ENCODE measurements around the gene ZNF556.
"Not testable (repeated sequence)": the region's sequence is repeated elsewhere in the genome, so short reads cannot be mapped to it uniquely, and the experiment has no call there.

Gene ZNF556

GRCh38 chr19:2853015-2853606, 14.0 kb upstream of the ZNF556 start:
- no peak for DNase-seq (ENCODE audit: low spot score)

DNA sequence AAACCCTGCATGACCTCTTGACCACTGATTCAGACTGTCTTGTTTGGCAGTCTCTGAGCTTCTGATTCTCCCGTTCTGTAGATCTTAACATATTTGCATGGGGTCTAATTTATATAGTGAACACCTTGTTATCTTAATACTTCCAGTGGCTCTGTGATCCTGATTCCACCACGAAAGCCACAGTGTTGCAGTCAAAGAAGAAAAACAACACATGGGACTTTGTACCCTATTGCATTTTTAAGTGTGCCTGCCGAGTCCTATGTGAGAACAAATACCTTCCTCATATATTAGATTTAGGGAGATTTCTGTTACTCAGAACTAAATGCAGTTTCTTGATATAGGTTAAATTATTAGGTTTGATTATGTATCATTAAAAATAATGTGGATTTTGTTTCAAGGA, 12.3 kb upstream of the ZNF556 start:
- DNase-seq (ENCODE audit: low spot score): no peak

DNA sequence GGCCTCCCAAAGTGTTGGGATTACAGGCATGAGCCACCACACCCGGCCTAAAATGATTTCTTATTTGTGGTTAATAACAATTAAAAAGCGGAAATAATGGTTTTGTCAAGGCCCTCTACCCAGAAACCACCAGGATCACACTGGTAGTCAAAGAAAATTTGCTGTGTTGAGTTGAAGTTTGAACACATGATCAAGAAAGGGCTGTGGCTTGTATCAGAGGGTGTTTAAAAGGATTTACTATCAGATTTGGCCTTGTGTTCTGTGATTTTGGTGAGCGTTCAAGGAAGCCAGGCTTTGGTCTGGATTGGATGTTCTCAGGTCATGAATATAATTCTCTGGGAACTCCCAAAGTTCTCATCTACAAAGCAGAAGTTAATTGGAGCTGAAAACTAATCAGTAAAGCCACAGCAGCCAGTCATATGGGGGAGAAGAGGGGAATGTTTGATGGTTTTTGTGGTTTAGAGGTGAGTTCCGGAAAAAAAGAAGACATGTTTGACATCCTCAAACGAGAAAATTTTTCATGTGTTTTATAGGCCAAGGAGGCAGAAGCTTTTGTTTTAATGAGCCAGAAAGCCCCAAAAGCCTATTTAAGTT, 10.6 kb upstream of the ZNF556 start:
- no peak for DNase-seq (ENCODE audit: low spot score)

GRCh38 chr19:2858864-2859263, 8.3 kb upstream of the ZNF556 start:
- DNase-seq (ENCODE audit: low spot score): no peak

- no peak for DNase-seq (ENCODE audit: low spot score)
Measured at GRCh38 chr19:2863816-2864215, 3.3 kb upstream of the ZNF556 start.

DNA sequence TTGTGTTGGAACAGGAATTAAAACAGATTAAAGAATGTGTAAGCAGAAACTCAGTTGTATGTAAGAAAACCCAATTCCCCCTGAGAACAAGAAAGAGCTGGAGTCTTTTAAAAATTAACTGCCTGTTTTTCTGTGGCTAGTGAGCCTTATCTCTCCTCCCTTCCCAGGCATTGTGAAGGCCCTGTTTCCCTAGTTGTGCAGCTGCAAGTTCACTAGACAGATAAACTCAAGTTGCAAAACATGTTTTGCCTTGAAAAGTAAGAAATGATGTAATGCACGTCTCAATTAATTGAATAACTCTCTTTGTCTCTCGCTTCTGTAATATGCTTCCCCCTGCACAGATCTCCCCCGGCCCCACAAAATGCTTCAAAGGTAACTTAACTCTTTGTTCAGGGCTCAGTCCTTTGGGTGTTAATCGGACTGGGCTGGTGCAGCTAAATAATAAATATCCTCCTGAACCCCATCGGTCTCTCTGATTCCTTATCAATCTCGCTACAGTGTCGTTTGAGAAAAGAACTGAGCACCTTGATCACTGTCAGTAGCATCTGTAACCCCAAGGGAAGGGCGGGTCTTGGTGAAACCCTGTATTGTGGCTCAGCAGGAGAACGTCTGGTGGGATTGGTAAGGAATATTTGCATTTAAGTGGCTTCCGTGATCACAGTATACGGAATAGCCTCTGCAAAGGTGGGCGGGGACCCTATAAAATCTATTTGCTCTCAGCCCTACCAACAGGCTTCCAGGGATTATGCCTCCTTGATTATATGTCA, 1.6 kb upstream of the ZNF556 start:
- no peak for DNase-seq (ENCODE audit: low spot score)

DNA sequence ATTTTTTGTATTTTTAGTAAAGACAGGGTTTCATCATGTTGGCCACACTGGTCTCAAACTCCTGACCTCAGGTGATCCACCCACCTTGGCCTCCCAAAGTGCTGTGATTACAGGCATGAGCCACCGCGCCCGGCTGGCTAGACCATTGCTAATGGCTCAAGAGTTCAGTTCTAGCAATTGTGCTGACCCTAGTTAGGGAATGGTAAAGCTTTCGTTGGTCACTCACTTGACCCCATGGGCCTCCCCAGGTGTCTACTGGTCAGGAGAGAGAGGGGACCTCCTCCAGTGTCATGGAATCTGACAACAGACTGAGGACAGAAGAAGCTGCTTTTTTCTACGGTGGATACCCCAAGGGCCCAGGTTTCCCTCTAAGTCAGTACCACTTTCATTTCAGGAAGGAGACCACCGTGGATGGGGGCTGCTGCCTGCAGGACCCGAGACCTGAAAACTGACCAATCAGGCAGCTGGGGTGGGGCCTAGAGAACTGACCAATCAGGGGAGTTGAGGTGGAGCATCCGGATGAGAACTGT, 575 bp upstream of the ZNF556 start:
- DNase-seq (ENCODE audit: low spot score): no peak

- no peak for DNase-seq (ENCODE audit: low spot score)
Measured at GRCh38 chr19:2869618-2870017, 2.5 kb downstream of the ZNF556 start.

DNA sequence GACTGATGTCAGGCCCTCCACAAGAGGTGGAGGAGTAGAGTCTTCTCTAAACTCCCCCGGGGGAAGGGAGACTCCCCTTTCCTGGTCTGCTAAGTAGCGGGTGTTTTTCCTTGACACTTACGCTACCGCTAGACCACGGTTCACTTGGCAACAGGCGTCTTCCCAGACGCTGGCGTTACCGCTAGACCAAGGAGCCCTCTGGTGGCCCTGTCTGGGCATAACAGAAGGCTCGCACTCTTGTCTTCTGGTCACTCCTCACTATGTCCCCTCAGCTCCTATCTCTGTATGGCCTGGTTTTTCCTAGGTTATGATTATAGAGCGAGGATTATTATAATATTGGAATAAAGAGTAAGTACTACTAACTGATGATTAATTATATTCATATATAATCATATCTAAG, 5.0 kb downstream of the ZNF556 start:
- DNase-seq (ENCODE audit: low spot score): not testable (repeated sequence)

GRCh38 chr19:2877398-2878331, 10.5 kb downstream of the ZNF556 start:
- no peak for DNase-seq (ENCODE audit: low spot score)

DNA sequence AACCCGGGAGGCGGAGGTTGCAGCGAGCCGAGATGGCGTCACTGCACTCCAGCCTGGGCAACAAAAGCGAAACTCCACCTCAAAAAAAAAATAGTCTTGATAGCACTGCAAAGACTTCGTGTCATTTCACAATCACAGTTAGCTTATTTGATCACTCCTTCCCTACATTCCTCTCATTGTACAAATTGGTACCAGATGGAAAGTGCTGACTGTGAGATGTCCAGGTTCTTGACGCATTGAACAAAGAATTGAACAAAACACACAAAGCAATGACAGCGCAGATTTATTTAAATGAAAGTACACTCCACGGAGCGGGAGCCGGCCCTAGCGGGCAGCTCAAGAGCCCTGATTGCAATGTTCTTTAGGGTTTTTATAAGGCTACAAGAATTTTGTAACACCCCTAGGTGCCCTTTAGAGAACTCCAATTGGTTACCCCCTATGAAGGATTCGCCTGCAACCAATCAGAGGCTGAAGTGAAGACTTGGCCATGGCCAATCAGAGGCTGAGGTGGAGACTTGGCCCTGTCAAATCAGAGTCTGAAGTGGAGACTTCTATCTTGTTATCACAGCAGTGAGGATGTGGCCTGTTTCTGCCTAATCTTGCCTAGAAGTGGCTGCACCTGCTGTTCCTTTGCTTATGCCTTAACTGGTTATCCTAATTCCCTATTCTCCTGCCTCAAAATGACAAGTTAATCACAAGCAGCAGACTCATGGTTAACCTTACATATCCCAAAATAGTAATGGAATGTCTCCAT, 16.7 kb downstream of the ZNF556 start:
- no peak for DNase-seq (ENCODE audit: low spot score)

GRCh38 chr19:2885736-2886135, 18.6 kb downstream of the ZNF556 start:
- no peak for DNase-seq (ENCODE audit: low spot score)

DNA sequence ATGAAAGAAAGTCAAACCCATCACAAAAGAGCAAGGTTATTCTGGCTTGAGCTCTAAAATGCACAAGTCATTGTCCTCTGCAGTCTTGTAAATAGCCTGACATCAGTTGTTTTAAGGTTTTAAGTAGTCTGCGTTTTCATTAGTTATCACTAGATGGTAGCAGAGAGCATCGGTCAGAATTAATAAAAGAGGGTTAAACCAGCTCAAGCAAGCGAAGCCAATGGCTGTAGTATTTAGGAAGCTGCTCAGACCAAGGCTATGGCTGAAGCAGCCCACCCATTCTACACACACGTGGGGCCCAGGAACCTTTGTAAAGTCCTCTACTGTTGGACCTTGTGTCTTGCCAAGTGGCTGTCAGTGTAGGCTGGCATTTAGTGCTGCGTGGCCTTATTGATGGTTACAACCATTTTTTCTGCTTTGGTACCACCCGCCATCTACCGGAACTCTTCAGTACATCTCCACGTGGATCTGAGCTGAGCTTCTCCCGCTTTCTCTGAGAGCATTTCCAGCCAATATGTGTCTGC, 20.3 kb downstream of the ZNF556 start:
- DNase-seq (ENCODE audit: low spot score): peak; percentile 71

DNA sequence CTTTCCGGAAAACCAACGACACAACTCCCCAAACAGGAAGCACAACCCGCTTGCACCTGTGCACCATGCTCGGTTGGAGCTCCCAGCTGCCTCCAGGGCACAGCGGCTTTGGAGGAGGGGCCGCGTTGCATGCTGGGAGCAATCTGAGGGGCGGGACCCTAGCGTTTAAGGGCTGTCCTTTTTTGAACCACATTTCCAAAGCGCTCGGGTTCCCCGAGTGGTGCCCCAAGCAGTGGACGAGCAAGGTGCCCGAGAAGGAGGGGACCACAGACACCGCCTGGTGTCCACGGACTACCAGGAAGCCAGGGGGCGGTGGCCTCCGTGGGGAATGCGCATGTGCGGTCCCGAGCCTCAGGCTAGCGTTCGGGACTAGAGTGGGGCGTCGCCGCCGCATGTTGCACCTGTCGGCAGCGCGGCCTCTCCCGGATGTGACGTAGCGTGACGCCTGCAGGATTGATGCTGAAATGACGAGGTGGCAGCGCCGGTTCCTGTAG, 21.6 kb downstream of the ZNF556 start:
- DNase-seq (ENCODE audit: low spot score): no peak

GRCh38 chr19:2890531-2890930, 23.4 kb downstream of the ZNF556 start:
- DNase-seq (ENCODE audit: low spot score): not testable (repeated sequence)

DNA sequence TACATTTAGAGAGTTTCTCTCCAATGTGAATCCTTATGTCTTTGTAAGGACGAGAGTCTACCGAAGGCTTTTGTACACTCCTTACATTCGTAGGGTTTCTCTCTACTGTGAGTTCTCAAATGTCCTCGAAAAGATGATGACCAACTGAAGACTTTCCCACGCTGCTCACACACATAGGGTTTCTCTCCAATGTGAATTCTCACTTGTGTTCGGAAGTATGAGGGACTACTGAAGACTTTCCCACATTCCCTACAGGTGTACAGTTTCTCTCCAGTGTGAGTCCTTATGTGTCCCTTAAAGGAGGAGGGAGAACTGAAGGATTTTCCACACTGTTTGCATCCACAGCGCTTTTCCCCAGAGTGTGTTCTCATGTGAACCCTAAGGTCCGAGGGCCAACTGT, 29.6 kb downstream of the ZNF556 start:
- no peak for DNase-seq (ENCODE audit: low spot score)

DNA sequence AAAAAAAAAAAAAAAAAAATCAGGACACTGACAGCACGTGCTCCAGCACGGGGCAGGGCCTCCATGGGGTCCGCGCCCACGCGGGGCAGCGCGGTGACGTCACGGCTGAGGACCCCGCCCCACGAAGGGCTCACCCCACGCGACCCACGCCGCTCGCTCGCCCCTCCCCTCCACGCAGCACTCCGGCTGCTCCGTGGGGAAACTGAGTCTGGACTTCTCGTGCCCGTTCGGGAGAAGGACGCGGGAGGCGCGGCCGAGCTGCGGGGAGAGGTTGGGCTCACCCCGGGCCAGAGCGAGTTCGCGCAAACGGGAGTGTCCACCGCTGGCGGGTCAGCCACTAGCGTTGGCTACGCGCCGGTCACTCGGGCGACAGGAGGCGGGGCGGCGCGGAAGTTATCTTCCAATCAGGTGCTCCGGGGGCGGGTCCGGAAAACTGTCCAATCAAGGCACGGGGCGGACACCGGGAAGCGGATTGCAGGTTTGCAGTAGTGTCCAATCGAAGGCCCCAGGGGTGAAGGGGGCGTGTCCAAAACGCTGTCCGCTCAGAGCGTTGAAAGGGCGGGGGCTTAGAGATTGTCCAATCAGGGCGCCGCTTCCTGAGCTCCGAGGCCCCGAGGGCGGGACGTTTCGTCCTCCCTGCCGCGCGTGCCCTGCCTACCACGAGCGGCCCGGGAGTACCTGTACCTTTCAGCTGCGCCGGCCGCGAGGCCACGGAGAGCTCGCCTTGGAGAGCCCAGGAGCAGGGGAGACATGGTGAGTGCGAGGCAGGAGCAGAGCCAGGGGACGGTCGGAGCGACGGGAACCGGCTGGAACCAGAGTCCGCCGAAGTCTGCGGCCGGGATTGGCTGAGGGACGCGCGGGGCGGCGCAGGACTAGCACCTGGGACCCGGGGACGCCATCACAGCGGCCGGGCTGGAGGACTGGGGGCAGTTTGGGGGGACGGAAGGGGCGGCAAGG, 33.4 kb downstream of the ZNF556 start, which contains the start of gene ZNF57:
ZNF57 (plus strand) TSS at position 633 of the 957 bp plus-strand sequence; CDS start at position 751, 118 bp downstream.
- peak; percentile 99 for DNase-seq (ENCODE audit: low spot score)

DNA sequence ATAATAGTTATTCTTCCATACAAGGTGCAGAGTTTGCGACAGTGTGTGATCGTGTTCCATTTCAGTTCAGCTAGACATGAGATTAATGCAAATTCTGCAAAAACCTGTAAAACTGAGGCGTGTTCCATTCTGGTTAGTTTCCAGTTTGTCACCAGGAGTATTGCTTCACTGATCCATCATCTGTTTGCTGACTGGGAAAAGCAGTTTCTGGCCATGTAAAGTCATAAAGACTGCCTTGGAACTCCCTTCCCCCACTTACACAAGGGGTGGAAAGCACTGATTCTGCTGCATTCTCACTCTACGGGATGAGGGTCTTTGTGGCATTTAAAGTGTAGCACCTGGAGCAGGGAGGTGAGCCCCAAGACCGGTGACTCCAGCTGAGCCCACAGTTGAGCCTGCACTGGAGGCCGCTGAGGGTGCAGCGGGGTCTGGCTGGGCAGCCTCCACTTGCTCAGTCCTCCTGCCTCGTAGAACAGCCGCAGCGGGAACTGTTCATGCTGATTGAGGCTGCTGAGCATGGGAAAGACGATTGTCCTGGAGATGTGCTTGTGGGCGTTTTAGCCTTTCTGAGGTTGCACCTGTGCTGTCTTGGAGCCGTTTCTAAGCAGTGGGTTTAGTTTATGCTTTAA, 35.6 kb downstream of the ZNF556 start:
- no peak for DNase-seq (ENCODE audit: low spot score)

DNA sequence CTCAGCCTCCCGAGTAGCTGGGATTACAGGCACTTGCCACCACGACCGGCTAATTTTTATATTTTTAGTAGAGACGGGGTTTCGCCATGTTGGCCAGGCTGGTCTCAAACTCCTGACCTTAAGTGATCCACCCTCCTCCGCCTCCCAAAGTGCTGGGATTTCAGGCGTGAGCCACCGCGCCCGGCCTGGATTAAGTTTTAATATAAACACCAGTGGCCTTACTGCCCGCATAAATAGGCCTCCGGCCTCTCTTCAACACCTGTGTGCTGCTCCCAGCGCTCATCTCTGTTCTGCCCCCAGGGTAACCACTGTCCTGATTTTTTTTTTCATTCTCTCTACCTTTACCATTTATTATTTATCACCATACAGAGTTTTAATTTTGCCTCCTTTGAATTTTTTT, 36.2 kb downstream of the ZNF556 start:
- not testable (repeated sequence) for DNase-seq (ENCODE audit: low spot score)
